Activated CD4-positive, alpha-beta T cell treated with anti-CD3 and anti-CD28 coated beads, Interleukin-2, amount 10 ng/mL, durations not matched to agents 24 days and 14 days (primary cell): ENCODE data around the gene FAF1. TPM values are rescaled to one million over a fixed set of nuclear protein-coding genes. Genes with fewer than 3 reads are reported as not detected.

Experiments
- DNase-seq: peaks from one replicate; pipeline ENCODE4 v3.0.0; 2022
- H3K27ac Mint-ChIP-seq: one replicate; pipeline ENCODE4 v1.8.0; 2022; ENCODE audit warnings: mild to moderate bottlenecking, mixed read lengths
- H3K27me3 Mint-ChIP-seq: one replicate; pipeline ENCODE4 v1.8.0; 2022; ENCODE audit warnings: mixed read lengths
- H3K36me3 Mint-ChIP-seq: one replicate; pipeline ENCODE4 v1.8.0; 2022; ENCODE audit warnings: low read depth, mild to moderate bottlenecking, mixed read lengths
- H3K4me1 Mint-ChIP-seq: one replicate; pipeline ENCODE4 v1.8.0; 2021; ENCODE audit warnings: mixed read lengths
- H3K4me3 Mint-ChIP-seq: one replicate; pipeline ENCODE4 v1.8.0; 2022; ENCODE audit warnings: mild to moderate bottlenecking, moderate library complexity, mixed read lengths
- H3K9me3 Mint-ChIP-seq: one replicate; pipeline ENCODE4 v1.8.0; 2021; ENCODE audit warnings: mixed read lengths
- intact Hi-C: fragments of 100-400 bp; cut with micrococcal nuclease; formaldehyde crosslinking; loops from one replicate; pipeline ENCODE4 v1.15.1; 2023
- total RNA-seq: library from RNA; stranded (reverse); gene quantifications from 2 replicates; pipeline ENCODE4 v1.2.3, GENCODE V29; 2022

FAF1 gene
- total RNA-seq, 1 donor from 2014 or later: 63.7 TPM

DNA sequence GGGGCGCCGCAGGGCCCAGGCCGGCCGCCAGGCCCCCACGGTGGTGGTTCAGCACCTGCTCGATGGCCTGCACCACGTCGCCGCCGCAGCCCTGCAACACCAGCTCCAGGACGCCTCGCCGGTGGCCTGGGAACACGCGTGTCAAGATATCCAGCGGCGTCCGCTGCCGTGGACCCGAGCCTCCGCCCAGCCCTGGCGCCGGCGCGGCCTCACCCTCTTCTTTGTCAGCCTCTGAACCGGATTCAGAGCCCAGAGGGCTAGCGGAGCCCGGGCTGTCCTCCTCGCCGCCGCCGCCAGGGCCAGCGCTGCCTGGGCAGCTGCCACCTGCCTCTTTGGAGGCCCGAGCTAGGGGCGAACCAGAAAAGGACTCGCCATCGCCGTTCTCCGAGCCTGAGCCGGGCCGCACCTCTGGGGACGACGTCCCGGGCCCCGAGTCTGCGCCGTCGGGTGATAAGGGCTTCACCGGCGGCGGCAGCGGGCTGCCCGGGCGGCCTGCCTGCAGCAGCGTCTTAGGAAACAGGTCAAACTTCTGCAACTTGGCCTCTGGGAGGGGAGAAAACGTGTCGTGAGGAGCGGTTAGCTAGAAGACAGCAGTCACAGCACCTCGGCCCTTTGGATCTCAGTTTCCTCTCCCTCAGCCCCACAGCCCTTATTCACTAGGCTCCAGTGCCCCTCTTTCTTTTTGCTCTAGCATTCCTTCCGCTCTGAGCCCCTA lies 540.7 kb downstream of the FAF1 start:
- DNase-seq: peak; percentile 57
- no peak overlapping the region for H3K4me3 Mint-ChIP-seq
- H3K9me3 Mint-ChIP-seq: peaks cover 15% of the 10 kb centered on the region
- H3K27ac Mint-ChIP-seq: peak overlapping the region; percentile 83
- peaks cover 29% of the 10 kb centered on the region for H3K4me1 Mint-ChIP-seq
- intact Hi-C loops: no loop called here
- peaks cover 75% of the 10 kb centered on the region for H3K27me3 Mint-ChIP-seq
- H3K36me3 Mint-ChIP-seq: peaks cover 19% of the 10 kb centered on the region

DNA sequence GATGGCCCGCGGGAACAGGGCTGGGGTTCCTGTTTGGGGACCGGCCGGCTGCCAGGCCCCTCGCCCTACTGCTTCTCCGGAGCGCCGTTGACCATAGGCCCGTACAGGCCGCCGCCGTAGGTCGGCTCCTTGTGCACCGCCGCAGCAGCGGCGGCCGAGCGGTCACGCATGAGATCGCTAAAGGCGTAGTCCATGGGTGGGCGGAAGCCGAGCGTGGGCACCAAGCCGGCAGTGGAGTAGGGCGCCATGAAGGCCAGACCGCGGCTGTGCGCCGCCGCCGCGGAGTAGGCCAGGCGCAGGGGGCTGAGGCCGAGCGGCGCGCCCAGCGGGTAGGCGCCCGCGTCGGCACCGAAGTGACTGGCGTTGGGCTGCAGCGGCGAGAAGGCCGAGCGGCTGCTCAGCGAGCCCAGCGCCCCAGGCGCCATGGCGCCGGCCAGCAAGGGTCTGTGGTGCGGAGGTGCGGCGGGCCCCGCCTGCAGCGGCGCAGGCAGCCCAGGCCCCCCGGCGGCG lies 541.4 kb downstream of the FAF1 start:
- DNase-seq: peak; percentile 57
- intact Hi-C loops: no loop called here
- peaks cover 24% of the 10 kb centered on the region for H3K4me1 Mint-ChIP-seq
- no peak overlapping the region for H3K27ac Mint-ChIP-seq
- H3K27me3 Mint-ChIP-seq: peaks cover 76% of the 10 kb centered on the region
- H3K4me3 Mint-ChIP-seq: no peak overlapping the region
- H3K9me3 Mint-ChIP-seq: peaks cover 15% of the 10 kb centered on the region
- H3K36me3 Mint-ChIP-seq: peaks cover 16% of the 10 kb centered on the region

DNA sequence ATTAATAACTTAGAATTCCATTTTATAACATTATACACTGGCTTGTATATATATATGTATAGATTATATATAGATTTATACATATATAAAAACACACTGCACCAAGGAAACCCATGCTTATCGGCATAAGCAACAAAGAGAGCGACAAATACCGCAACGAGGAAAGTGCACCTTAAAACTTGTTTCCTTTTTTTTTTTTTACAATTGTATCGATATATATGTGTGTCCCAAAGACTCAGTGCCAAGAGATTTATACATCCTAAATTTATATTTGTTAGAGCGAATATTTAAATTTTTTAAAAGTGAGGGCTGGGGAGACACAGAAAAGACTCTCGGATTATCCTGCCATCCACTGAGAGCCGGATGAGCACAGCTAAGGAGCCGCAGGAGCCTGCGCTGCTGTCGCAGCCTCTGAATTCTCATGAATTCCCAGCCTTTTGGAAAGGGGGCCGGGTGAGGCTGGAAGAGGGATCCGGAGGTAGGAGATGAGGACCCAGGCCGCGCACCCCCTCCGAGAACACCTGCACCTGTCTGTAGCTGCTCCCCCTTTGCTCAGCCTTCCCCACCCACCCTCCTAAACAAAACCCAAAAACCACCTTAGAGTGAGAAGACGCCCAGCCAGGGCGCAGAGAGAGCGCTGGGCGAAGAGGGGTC lies 542.0 kb downstream of the FAF1 start:
- peak; percentile 56 for DNase-seq
- Mint-ChIP-seq H3K36me3 (peaks cover 16% of the 10 kb centered on the region), H3K4me1 (peaks cover 20% of the 10 kb centered on the region), H3K27me3 (peaks cover 73% of the 10 kb centered on the region), H3K27ac (no peak overlapping the region), H3K9me3 (peaks cover 14% of the 10 kb centered on the region), H3K4me3 (no peak overlapping the region)
- intact Hi-C loops: no loop called here

DNA sequence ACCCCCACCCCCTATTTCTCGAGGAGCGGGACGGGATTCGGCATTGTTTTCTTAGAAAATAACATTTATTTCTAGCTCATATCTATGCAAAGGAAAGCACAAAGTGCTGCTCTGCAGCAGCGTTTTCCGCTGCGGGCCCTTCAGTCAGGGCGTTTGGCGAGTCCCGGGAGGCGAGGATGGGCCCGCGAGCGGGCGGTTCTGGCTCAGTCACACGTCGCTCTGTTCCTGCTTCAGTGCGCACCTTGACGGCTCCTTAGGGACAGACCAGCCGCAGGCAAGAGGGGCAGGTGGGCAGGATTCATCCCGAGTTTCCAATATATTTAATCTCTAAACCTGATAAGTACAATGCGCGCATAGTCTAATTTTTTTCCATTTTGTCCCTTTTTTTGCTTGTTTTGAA lies 542.6 kb downstream of the FAF1 start:
- intact Hi-C loops: no loop called here
- H3K27ac Mint-ChIP-seq: peak overlapping the region; percentile 62
- H3K4me3 Mint-ChIP-seq: no peak overlapping the region
- peaks cover 16% of the 10 kb centered on the region for H3K36me3 Mint-ChIP-seq
- H3K4me1 Mint-ChIP-seq: peaks cover 17% of the 10 kb centered on the region
- DNase-seq: peak; percentile 57
- H3K27me3 Mint-ChIP-seq: peaks cover 70% of the 10 kb centered on the region
- H3K9me3 Mint-ChIP-seq: peaks cover 12% of the 10 kb centered on the region

DNA sequence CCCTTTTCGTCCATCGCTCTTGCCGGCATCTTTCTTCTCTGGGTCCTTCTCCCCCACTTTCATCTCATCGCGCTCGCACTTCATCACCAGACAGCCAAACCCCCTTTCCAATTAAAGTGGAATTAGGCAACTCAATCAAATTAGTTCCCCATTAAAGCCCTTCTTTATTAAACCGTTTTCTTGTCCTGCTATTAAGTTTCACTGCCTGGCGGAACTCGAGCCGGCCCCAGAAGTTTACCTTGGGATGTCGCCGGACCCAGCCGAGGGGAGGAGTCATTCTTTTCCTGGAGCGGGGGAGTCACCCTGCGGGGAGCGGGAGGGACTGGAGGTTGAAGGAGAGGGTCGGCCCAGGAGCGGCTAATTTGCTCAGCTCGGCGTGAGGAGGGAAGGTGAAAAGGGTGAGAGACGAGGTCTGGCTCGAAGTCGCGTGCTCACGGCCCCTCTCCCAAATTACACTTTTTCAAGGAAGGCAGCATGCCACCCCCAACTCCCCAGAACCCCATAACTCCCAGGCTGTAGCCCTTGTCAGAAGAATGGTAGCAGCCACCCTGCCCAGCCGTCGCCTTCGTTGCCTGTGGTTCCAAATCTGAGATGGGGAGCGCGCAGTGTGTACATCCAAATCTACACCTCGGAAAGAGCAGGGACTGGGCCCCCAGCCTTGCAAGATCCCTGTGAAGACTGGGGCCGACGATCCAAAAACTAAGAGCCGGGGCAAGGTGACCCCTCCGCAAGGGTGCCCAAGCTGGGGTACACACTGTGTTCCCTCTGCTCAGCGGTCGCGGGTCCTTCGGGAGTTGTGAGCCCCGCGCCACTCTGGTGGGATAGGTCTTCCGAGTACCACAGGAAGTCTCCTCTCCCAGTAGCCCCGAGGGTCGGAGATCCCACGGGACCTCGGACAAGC lies 543.3 kb downstream of the FAF1 start:
- Mint-ChIP-seq H3K27ac (peak overlapping the region; percentile 45), H3K4me3 (no peak overlapping the region)
- intact Hi-C loops: no loop called here

DNA sequence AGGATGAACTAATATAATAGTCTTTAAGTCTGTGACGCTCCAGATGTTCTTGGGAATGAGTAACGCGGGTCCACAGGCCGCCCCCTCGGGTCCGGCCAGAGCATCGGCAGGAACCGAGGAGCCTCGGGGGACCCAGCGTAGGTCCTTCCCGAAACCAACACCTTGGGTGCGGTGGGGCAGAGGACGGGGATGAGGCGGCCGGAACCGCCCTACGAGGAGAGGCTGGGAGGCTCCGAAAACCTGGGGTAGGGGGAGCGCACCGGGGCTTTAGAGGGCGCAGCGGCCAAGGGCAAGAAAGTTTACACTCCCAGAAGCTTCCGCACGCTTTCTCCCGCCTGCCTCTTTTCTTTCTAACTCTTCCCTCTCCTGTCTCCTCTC lies 543.9 kb downstream of the FAF1 start:
- H3K27me3 Mint-ChIP-seq: peaks cover 59% of the 10 kb centered on the region
- DNase-seq: peak; percentile 48
- H3K9me3 Mint-ChIP-seq: peaks cover 12% of the 10 kb centered on the region
- no peak overlapping the region for H3K4me3 Mint-ChIP-seq
- H3K27ac Mint-ChIP-seq: peak overlapping the region; percentile 45
- intact Hi-C loops: no loop called here
- peaks cover 11% of the 10 kb centered on the region for H3K4me1 Mint-ChIP-seq
- H3K36me3 Mint-ChIP-seq: peaks cover 13% of the 10 kb centered on the region

More for the DNA sequence above, 543.3 kb downstream of the FAF1 start:
- peak; percentile 53 for DNase-seq
- Mint-ChIP-seq H3K27me3 (peaks cover 63% of the 10 kb centered on the region), H3K4me1 (peaks cover 12% of the 10 kb centered on the region), H3K9me3 (peaks cover 12% of the 10 kb centered on the region), H3K36me3 (peaks cover 15% of the 10 kb centered on the region)

DNA sequence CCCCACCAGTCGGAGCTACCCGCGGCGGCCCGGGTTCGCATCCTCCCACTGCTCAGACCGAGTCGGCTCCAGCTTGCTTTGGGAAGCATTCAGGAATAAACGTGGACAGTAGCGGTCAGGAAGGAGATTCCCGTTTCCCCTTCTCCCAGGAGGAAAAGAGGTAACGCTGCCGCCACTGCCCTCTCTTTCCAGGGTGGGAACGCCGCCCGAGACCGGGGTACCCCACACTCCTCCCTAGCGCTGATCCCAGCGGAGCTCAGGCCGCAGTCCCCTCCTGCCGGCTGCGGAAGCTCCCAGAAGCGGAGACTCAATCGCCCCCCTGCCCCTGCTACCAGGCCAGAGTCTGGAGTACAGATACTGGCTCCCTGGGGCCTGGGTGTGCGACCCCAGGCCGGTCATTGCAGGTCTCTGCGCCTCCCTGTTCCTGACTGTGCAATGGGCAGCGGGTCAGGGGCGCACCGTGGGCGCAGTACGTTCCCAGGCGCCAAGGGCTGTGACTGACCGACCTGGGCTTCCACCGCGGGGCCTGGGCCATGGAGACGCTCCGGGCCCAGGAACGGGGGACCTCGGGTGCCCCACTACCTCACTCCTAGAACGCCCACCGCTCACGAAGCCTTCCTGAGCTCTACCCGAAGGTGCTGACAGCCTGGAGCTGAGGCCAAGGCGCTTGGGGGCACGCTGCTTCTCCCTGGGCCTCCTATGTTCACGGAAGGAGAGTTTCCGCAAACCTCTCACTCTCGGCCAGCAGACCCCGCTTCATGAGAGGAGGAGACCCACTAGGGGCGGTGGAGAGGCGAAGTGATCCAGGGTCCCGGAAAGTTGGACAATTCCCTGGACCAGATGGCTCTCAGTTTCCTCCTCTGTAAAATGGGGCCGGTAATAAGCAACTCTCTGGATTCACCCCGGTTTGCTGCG lies 544.6 kb downstream of the FAF1 start:
- Mint-ChIP-seq H3K27ac (no peak overlapping the region), H3K4me3 (no peak overlapping the region), H3K36me3 (peaks cover 13% of the 10 kb centered on the region), H3K9me3 (peaks cover 12% of the 10 kb centered on the region), H3K4me1 (peaks cover 10% of the 10 kb centered on the region), H3K27me3 (peaks cover 61% of the 10 kb centered on the region)
- intact Hi-C loops: no loop called here
- no peak for DNase-seq

DNA sequence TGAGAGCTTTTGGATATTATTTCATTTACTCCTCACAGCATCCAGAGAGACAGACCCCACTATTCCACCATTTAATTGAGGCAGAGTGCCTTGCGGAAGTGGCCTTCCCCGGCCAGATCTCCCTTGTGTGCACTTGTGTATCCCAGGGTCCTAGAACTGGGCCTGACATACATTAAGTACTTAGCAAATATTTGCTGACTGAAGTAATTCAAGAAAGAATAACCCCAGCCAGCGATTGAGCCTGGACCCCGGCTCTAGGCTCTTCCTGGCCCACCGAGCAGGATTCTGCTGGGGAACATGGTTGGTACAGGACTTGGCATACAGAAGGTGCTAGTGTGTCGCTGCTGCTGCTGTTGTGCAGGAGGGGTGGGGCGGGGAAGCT lies 545.2 kb downstream of the FAF1 start:
- Mint-ChIP-seq H3K27ac (no peak overlapping the region), H3K4me3 (no peak overlapping the region), H3K36me3 (peaks cover 8% of the 10 kb centered on the region), H3K27me3 (peaks cover 58% of the 10 kb centered on the region), H3K9me3 (peaks cover 5% of the 10 kb centered on the region), H3K4me1 (peaks cover 3% of the 10 kb centered on the region)
- DNase-seq: no peak
- intact Hi-C loops: no loop called here

DNA sequence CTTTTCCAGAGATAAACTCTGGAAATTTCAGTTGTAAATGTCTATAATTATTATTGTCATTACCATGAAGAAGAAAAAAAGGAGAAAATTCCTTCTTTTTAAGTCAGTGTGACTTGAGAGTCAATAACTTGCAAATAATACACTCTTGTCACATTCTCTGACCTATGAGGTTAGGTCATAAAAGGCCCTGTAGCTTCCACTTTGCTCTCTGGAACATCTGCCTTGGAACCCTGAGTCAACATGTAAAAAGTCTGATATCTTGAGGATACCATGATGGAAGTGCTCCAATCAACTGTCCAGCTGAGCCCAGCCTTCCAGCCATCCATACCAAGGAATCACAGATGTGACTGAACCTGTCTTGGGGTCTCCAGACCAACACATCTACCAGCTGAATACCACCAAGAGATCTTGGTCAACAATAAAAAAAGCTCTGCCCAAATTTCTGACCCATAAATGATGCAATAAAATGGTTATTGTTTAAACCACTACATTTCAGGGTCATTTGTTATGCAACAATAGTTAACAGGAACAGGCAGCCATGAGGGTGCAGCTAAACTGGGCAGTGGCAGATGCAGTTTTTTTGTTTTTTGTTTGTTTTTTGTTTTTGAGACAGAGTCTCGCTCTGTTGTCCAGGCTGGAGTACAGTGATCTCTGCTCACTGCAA lies 547.1 kb downstream of the FAF1 start:
- H3K27ac Mint-ChIP-seq: no peak overlapping the region
- intact Hi-C loops: no loop called here
- H3K9me3 Mint-ChIP-seq: peaks cover 3% of the 10 kb centered on the region
- H3K4me3 Mint-ChIP-seq: no peak overlapping the region
- H3K27me3 Mint-ChIP-seq: peaks cover 54% of the 10 kb centered on the region
- H3K36me3 Mint-ChIP-seq: peaks cover 6% of the 10 kb centered on the region
- DNase-seq: no peak
- H3K4me1 Mint-ChIP-seq: no peaks in the 10 kb centered on the region

DNA sequence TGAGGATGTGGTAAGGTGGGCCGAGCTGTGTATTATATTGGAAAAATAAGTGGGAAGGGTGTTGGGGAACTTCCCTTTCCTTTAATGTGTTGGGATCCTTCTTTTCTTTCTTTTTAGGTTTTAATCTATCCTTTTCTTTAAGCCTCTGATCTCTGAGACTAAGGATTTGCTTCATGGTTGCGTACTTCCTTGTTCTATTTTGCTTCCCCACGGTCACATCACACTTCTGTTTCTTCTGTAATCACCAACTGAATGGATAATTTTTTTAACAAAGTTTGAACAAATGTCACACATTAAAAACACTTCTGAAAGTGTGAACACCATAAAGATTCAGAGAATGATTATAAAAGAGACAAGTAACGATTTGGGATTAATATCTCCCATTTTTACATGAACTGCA lies 554.3 kb downstream of the FAF1 start:
- Mint-ChIP-seq H3K27me3 (peaks cover 39% of the 10 kb centered on the region), H3K4me1 (no peaks in the 10 kb centered on the region), H3K36me3 (no peaks in the 10 kb centered on the region), H3K4me3 (no peak overlapping the region), H3K27ac (no peak overlapping the region), H3K9me3 (no peaks in the 10 kb centered on the region)
- DNase-seq: no peak
- intact Hi-C loops: no loop called here

DNA sequence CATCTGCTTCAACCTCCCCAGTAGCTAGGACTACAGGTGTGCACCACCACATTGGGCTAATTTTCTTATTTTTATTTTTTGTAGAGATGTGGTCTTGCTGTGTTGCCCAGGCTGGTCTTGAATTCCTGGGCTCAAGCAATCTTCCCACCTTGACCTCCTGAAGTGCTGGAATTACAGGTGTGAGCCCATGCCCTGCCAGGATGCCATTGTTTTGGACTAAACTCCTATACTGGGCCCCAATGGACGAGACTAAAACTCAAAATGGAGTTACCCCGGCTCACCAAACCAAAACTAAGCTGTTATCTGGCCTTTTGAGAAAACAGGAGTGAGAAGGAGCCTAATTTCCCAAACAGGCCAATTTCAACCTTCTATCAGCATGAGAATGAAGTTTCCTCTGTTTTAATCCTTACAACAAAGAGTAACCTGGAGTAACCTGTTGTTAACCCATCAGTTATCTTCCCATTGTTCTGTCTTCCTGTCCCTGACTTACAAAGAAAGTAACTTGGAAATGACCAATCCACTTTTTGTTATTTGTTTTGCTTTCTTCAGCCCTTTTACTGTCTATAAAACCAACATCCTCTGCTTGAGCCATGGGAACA lies 566.4 kb downstream of the FAF1 start:
- peaks cover 13% of the 10 kb centered on the region for H3K27me3 Mint-ChIP-seq
- no peaks in the 10 kb centered on the region for H3K9me3 Mint-ChIP-seq
- H3K4me1 Mint-ChIP-seq: no peaks in the 10 kb centered on the region
- no peak overlapping the region for H3K4me3 Mint-ChIP-seq
- H3K36me3 Mint-ChIP-seq: no peaks in the 10 kb centered on the region
- no peak overlapping the region for H3K27ac Mint-ChIP-seq
- DNase-seq: no peak
- intact Hi-C loops: no loop called here
